Raji (cell line): ENCODE measurements around the gene PHC1.

ENCODE experiments used
- POLR2A ChIP-seq: IDR thresholded peaks from 2 replicates; pipeline ENCODE4 v1.6.1; 2011; ENCODE audit warnings: low read depth, low read length, control low read depth; ENCODE audit not compliant: insufficient read depth

Gene PHC1

GRCh38 chr12:8904665-8905064 lies 9.6 kb upstream of the PHC1 start:
- no peak for TF ChIP-seq POLR2A

- TF ChIP-seq POLR2A: no peak
Measured at GRCh38 chr12:8905546-8905945, 8.8 kb upstream of the PHC1 start.

- no peak for TF ChIP-seq POLR2A
Measured at GRCh38 chr12:8906266-8907180, 7.8 kb upstream of the PHC1 start.

- TF ChIP-seq POLR2A: no peak
Measured at GRCh38 chr12:8907513-8907912, 6.8 kb upstream of the PHC1 start.

DNA sequence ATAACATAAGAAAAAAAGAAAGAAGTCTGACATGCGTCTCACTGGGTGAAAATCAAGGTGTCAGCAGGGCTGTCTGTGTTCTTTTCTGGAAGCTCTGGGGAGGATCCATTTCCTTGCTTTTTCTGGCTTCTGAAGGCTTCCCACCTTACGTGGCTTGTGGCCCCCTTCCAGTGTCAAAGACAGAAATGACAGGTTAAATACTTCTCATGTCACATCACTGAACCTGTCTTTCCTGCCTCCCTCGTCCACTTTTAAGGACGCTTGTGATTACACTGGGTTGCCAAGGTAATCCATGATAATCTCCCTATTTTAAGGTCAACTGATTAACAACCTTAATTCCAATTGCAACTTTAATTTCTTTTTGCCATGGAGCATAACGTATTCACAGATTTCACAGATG lies 4.6 kb upstream of the PHC1 start:
- TF ChIP-seq POLR2A: no peak

GRCh38 chr12:8911606-8912268 lies 2.6 kb upstream of the PHC1 start:
- TF ChIP-seq POLR2A: no peak

DNA sequence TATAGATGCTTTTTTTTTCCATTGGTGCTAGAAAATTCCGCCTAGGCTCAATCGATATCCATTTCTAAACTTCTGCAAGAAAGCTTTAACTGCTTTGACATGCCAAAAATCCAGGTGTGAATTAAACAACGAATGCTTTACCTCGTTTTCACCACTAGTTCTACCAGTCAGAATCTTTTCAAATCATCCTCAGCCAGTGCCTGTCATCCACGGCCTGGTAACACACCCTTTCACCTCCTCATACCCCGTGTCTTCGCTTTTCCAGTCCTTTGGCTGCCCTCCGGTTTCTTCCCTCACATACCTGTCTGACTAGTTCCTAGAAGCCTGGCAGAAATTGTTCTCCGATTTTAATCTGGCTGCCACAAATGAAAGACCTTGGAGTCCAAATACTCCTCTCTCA lies 1.4 kb upstream of the PHC1 start:
- TF ChIP-seq POLR2A: no peak

DNA sequence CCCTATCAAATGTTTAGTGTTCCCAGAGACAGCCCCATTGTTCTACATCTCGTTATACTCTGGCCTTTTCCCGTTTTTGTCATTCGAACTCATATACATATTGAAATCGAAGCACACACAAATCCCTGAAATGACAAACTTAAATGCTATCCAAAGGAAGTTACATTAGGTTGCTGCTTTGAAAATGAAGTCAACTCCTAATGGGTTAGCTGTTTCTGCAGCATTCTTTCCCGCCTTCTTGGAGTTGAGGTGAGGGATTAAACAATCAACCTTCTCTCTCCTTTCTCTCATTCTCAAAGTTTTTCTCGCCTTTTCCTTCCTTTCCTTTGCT lies 642 bp upstream of the PHC1 start:
- no peak for TF ChIP-seq POLR2A

- peak; percentile 54; the same call in 1 of the 2 replicates for TF ChIP-seq POLR2A
Measured at GRCh38 chr12:8914716-8915526, 612 bp downstream of the PHC1 start.

- no peak for TF ChIP-seq POLR2A
Measured at GRCh38 chr12:8916154-8916553, 1.8 kb downstream of the PHC1 start.

DNA sequence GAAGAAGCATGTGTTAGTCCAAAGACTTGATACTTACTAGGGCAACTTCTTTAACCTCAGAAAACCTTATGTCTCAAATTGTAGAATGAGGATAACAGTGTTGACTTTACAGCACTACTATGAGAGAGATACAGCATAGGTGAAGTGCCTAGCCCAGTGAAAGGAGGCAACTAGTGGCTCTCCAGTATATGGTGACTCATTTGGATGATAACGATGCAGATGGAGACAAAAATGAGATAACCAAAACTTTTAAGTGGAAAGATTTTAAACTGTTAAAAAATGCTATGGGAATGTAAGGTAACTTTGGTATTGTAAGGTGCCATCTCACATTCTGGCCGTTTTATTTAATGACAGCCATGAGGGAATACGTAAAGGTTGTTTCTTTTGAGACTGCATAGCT lies 2.7 kb downstream of the PHC1 start:
- TF ChIP-seq POLR2A: no peak

DNA sequence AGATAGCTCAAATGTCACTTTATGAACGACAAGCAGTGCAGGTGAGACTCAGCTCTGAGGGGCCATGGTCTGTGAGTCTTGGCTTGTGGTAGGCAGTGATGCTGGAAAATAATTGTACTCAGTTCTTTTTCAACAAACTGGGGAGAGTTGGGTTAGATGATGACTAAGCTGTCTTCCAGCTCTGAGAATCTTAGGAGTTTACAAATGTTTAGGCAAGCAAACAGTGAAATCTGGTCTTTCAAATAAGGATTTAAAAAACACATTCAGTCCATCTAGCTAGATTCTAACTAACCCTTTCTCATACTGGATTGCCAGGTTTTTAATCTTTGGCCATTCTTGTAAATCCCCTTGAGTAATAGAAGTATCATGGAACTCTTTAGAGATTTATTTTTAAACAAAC lies 3.4 kb downstream of the PHC1 start:
- no peak for TF ChIP-seq POLR2A

DNA sequence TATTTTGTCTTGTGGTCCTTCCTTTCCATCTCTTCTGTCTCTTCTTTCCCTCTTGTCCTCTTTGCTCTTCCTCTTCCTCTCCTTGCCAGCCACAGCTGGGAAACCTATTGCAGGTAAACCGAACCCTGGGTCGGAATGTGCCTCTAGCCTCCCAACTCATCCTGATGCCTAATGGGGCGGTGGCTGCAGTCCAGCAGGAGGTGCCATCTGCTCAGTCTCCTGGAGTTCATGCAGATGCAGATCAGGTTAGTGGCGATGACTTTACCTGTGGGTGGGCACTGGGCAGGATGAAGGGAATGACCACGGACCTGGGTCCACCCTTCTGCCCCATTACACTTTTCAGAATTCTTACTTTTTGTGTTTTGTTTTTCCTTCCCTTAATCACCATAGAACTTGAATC lies 8.2 kb downstream of the PHC1 start:
- TF ChIP-seq POLR2A: no peak

GRCh38 chr12:8936735-8937134 lies 22.4 kb downstream of the PHC1 start:
- TF ChIP-seq POLR2A: no peak

GRCh38 chr12:8941691-8942478 lies 27.6 kb downstream of the PHC1 start:
- TF ChIP-seq POLR2A: no peak
